DMS79 (cell line): Measurements from ENCODE around the gene NMUR1.

Experiments used
- DNase-seq: peaks from one replicate; lab custom pipeline; 2025; lab: John Stamatoyannopoulos, UW

NMUR1 gene

DNA sequence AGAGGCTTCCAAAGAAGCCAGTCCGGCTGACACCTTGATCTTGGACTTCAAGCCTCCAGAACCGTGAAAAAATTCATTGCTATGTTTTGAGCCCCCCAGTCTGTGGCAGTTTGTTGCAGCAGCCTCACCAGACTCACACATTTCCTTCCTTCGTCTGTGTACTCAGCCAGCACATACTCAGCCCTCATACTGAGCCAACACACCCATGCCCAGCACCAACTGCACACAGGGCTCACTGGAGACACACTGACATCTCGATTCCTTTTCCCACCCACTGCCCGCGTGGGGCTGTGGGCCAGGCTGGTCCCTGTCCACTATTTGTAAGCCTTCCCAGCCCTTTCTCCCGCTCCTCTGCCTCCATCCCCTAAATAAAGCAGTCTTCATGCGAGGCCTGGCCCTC, 24.1 kb upstream of the NMUR1 start:
- no peak for DNase-seq

DNA sequence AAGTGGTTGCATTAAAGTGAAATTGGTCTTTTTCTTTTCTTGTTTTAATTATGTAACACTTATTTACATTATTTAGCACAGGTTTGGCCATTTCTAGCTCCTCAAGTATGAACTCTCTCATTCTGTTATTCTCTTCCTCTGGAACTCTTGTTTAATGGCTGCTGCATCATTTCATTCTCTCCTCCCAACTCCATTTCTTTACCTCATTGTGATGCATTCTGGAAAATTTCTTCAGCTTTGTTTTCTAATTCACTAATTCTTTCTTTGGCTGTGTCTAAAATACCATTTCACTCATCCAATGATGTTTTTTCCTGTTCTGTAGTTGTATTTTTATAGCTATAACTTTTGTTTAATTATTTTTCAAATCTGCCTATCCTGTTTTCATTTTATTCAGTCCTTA, 22.5 kb upstream of the NMUR1 start:
- no peak for DNase-seq

GRCh38 chr2:231549446-231550239, 19.4 kb upstream of the NMUR1 start:
- DNase-seq: no peak

- DNase-seq: no peak
Observed at GRCh38 chr2:231548752-231549151, 18.5 kb upstream of the NMUR1 start.

DNA sequence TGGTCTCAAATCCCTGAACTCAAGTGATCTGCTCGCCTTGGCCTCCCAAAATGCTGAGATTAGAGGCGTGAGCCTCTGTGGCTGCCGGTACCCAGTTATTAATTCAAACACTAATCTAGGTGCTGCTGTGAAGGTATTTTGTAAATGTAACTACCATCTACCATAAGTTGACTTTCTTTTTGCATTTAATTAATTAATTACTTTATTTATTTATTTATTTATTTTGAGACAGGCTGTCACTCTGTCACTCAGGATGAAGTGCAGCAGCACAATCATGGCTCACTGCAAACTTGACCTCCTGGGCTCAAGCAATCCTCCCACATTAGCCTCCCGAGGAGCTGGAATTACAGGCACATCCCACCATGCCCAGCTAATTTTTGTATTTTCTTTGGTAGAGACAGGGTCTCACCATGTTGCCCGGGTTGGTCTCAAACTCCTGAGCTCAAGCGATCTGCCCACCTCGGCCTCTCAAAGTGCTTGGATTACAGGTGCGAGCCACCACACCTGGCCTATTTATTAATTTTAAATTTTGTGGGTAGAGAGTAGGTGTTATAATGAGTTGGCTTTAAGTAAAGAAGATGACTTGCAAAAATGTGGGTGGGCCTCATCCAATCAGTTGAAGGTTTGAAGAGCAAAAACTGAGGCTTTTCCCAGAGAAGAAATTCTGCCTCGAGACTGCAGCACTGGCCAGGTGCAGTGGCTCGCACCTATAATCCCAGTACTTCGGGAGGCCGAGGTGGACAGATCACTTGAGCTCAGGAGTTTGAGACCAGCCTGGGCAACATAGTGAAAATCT, 17.3 kb upstream of the NMUR1 start:
- DNase-seq: no peak

GRCh38 chr2:231546014-231546715, 15.9 kb upstream of the NMUR1 start:
- DNase-seq: no peak

GRCh38 chr2:231545105-231545902, 15.1 kb upstream of the NMUR1 start:
- no peak for DNase-seq

- no peak for DNase-seq
Observed at GRCh38 chr2:231542136-231542535, 11.9 kb upstream of the NMUR1 start.

DNA sequence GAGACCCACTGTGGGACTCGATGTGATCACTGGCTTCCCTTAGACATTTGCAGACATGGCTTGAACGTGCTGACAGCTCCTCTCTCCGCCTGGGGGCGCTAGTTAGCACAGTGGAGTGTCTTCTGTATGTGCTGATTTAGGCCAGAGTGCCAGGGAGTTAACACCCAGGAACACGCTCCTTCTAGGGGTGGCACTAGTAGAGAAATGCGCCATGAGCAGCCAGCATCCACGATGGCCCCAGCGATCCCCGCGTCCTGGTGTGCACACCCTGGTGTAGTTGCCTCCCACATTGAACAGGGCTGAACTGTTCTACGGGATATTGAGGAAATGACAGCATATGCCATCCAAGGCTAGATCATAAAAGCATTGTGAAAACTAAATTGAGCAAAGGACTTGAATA, 11.4 kb upstream of the NMUR1 start:
- DNase-seq: no peak

GRCh38 chr2:231539991-231540390, 9.7 kb upstream of the NMUR1 start:
- DNase-seq: no peak

- DNase-seq: no peak
Observed at GRCh38 chr2:231535961-231536360, 5.7 kb upstream of the NMUR1 start.

DNA sequence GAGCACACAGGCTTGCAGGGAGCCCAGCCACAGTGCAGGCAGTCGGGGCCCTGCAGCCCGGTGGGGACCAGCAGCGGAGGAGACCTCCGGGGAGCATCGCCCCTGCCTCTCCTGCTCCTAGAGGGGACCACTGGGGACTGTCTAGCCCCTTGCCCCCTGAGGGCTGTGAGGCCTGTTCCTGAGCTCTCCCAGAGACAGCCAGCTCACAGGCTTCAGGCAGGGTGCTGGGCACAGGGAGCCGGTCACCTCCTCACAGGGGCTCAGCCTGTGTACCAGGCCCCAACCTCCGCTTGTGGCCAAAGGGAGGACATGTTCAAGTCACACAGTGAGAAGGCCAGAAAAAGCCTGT, 3.5 kb upstream of the NMUR1 start:
- DNase-seq: no peak

DNA sequence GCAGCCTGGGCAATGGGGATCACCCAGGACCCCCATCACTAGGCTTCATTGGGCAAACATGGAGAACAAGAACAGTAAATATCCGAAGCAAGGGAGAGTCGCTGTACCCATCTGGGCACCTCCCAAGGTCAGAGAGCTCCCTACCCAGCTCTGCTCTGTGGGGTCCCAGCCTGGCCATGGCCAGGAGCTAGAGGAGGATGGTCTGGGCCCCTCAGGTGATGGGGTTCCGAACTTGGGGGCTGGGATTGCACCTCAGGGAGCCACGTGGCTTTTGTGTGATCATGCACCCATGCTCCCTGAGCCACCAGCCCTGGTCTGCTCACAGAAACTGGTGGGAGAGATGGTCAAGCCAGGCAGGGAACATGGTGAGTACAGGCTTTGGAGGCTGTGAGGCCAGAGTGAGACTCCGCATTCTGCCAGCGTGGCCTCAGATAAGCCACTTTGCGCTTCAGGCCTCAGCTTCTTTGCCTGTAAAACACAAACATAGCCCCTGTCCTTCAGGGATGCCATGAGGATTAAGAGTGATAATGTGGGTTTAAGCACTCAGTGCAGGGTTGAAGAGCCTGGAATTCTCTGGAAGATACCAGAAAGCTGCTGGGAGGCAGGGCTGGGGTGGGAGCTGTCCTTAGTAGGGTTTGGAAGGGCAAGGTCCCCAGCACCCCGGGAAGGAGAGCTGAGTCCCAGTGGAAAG, 3.0 kb upstream of the NMUR1 start:
- no peak for DNase-seq

DNA sequence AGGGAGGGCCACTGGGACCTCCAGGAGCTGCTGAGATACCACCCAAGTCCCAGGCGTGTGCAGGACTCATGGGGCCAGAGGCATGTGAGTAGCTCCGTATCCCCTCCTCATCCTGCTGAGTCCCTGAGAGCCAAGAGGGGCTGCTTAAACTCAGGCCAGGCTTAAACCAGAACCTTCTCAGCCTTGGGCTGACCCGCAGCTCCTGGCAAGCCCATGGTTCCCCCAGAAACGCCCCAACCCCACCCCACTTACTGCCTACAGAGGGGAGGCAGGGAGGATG, 2.5 kb upstream of the NMUR1 start:
- no peak for DNase-seq

DNA sequence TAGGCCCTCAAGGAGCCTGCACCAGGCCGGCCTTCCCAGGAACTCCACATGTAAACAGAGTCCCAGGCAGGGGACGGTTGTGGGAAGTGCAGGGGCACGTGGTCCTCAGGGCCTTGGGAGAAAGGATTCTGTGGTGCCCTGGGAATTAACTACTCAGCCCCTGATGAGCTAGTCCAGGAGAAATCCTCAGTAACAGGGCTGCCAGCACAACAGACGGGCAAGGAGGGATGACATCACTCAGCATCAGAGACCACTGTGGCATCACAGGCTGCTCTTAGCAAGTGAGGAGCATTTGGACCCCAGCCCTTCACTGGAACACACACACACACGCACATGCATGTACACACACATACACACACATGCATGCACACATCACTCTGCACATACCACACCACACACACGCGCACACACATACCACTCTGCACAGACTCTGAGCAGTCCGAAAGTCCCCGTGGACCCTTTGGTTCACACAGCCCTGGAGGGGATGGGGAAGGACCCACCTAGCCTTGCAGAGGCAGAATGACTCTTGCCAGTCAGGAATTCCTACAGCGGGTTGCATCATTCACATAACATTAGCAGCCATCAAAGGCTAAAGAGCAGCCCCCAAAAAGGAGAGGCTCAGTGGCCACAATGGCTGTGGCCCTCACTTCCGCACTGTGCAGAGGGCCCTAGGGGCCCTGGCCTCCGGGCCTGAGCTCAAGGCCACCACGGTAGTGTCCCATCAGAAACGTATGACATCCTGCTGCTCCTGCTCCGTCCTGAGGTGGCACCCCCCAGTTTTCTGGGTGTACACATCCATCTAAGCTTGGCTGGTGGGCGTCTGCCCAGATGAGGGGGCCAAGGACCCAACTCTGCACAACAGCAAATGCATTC, 1.9 kb upstream of the NMUR1 start:
- DNase-seq: no peak

DNA sequence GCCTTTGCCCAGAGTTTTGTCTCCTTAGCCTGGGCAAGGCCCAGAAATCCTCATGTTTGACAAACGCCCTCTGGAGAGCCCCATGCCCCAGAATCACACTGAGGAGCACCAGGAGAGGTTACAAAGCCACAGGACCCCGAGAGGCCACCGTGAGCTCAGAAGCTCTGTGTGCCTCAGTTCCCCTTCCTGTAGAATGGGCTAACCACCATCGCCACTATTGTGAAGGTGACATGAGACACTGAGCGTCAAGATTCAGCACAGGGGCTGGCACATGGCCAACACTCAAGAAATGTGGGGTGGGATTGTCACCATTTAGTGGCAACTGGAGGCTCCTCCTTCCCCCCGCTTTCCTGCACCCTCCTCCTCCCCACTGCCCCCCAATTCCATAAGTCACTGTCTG, 1.2 kb upstream of the NMUR1 start:
- no peak for DNase-seq

- no peak for DNase-seq
Observed at GRCh38 chr2:231528636-231529030, 1.6 kb downstream of the NMUR1 start.

DNA sequence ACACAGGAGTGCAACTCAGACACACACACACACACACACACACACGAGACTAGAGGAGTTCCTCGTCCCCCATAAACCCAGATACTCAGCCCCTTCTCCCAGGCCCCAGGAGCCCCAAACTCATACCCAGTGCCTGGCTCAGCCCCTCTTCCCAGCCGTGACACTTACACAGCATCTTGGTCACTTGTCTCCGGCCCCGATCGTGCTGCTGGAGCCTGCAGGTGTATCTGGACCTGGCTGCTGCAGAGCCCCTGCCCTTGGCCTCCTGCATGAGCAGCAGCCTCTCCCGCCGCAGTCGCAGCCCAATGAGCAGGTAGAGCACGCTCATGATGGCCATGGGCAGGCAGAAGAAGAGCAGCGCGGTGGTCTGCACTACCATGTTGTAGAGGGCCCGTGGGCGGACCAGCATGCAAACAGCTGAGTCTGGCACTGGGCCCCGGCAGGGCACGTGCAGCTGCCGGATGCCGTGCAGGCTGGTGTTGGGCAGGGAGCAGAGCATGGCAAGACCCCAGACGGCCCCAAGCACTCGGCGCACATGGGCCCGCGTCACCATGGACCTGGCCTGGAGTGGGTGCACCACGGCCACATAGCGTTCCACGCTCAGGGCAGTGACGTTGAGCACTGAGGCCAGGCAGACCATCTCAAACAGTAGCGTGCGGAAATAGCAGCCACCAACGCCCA, 2.1 kb downstream of the NMUR1 start:
- DNase-seq: no peak

GRCh38 chr2:231527091-231527395, 3.2 kb downstream of the NMUR1 start:
- no peak for DNase-seq

- no peak for DNase-seq
Observed at GRCh38 chr2:231526341-231527090, 3.7 kb downstream of the NMUR1 start.
